Effector CD8-positive, alpha-beta T cell (primary cell): ENCODE measurements around the gene DNM3.

ENCODE experiments used
- DNase-seq: peaks from one replicate; lab custom pipeline; 2025; lab: John Stamatoyannopoulos, UW

The DNM3 gene

DNA sequence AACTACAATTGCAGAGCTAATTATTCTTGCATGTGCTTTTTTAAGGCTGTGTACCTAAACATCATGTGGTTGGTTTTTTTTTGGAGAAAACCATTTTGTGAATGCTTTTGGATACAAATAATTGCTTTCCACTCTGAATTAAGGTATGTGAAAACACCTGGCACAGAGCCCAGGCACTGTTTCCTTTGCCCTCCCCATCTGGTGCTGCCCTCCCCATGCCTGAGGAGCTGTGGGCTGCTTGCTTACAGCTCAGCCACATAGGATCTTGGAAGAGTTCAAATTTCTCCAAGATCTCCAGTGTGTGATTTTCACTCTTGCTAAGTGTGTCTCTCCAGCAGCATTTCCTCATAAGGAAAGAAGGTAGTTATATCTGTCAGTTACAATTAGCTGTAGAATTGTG is 27.8 kb downstream of the DNM3 start:
- no peak for DNase-seq

DNA sequence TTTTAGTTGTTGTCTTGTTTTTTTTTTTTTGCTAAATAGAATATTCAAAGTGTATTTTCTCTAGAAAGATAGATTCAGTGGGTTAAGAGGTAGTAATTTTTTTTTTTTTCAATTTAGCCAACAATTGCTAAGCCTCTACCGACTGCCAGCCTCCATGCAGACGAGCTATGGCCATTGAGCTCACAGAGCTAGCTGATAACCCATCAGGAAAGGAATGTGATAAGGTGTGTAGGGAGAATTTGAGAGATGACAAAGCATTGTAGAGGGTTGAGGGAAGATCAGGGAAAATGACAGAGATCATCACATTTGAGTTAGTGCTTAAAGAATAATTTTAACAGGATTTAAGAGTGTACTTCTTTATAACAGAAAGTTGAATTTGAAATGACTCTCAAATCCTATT is 30.6 kb downstream of the DNM3 start:
- DNase-seq: no peak

DNA sequence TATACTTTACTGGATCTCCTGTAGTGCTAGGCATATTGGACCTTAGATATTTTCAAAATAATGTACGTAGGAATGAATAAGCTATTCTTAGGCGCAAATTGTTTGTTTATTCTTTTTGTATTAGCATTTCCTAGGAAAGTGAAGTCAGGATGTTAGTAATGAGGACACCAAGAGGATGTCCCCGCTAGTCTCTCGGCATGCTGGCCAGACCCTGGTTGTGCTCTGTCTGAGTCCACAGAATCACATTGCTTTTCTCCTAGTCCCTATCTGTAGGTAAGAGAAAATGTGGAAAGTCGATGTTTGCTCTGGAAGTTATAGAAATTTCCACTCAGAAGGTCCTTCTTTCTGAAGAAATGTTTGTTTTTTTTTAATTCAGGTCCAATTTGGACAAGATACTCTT is 31.1 kb downstream of the DNM3 start:
- DNase-seq: no peak

DNA sequence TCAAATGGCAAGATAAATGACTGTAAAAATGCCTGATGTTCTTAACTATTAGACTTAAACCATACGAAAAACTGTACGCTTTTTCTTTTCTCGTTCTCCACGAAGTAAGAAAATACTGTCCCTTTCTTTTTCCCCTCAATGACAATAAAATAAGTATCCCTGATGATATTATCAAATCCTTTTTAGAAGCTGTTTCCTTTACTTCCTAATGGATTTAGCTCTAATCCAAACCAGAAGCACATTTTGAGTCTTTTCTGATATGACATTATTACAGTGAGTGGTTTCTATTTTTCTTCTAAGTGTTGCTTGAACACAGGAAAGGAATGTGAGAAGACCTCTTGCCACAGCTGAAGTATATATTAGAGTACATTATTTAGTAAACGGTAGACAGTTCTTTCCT is 32.4 kb downstream of the DNM3 start:
- DNase-seq: no peak

DNA sequence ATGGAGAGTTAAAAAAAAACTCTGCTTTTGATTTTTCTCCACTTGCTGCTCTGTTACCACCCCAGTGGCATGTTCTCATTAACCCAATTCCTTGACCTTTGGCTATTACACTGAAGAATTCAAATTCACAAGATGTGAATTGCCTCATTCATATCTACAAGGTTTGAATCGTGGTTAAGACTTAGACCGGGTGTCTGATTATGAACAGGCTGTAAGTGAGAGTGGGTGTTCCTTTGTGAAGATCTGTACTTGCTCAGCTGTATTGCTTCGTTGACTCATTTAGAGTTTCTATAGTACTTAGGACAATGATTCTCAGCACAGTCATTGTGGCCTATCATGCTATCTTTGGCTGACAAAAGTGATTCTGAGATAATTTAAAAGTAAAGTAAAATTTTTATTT is 36.4 kb downstream of the DNM3 start:
- no peak for DNase-seq

DNA sequence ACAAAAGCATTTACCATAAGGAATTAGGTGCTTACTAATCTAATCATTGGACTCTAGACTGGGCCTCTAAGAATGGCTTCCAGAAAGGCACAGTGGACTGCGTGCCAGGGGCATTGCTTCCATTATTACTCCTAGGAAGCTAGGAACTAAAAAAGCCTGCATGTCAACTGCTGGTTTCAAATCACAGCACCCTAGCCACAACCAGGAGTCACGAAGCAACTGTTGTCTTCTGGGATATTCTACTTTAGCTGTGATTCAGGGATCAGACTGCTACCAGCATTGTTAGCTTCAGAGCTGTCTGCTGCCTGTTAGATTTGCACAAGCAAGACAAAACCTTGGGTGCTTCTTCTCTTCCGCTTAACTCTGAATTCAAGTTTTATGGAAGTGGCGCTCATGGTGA is 38.3 kb downstream of the DNM3 start:
- DNase-seq: no peak

DNA sequence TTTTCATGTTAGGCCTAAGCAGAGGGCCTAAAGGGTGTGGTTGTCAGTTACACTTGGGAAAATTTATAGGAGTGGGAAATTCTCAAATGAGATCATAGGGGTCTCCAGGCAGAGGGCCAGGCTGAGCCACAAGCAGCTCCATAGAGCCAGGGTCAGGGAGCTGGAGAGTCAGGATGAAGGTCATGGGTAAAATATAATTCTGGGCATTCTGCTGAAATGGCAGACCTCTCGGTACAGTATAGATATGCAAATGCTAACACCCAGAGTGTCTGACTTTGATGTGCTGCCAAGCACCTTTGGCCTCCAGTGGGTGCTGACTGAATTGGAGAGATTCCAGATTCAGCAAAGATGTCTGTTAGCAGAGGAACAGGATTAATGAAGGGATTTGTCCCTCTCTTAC is 40.1 kb downstream of the DNM3 start:
- DNase-seq: no peak

DNA sequence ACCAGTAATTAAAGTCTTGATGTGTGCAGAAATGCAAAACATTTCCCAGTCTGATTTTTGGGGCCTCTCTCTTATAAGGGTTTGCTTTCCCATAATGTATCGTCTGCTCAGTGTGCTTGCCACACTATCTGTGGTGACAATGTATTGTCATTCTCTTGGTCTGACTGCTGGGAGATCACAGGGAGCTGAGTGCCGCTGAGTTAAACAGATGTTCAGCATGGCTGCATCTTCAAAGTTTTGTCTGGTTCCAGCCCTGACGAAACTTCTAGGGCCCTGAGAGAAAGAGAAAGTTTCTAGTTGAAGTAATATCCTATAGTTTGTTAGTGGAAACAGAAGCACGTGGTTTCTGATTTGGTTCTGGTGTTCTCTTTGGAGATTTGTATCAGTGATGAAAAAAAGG is 42.6 kb downstream of the DNM3 start:
- no peak for DNase-seq

DNA sequence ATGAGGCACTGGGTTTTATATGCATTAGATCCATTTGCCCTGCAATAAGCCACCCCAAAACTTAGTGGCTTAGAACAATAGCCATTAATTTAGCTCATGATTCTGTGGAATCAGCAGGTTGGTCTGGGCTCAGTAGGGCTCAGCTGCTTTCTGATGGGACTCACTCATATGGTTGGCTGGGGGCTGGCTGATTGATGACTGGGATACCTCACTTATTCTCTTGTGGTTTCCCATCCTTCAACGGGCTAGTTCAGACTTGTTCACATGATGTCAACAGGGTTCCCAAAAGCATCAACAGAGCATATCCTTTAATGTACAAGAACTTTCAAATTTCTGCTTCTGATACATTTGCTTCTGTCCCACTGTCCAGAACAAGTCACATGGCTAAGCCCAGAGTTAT is 43.2 kb downstream of the DNM3 start:
- no peak for DNase-seq

DNA sequence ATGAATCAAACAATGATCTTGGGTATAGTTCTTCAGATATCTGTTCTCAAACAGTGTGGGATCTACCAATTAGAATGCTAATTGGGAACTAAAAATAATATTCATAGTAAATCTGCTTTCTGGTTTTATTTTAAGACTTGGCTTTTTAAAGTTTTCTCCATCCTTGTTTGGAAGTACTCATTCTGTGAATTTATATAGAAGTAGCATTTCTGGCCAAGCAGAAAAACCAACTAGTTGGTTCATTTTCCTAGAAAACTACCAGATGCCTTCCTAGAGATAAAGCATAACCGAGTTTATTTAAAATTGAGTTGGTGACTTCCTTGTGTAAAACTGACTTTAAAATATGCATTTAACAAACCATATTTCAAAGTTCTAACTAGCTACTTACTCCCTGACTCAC is 48.8 kb downstream of the DNM3 start:
- DNase-seq: no peak

DNA sequence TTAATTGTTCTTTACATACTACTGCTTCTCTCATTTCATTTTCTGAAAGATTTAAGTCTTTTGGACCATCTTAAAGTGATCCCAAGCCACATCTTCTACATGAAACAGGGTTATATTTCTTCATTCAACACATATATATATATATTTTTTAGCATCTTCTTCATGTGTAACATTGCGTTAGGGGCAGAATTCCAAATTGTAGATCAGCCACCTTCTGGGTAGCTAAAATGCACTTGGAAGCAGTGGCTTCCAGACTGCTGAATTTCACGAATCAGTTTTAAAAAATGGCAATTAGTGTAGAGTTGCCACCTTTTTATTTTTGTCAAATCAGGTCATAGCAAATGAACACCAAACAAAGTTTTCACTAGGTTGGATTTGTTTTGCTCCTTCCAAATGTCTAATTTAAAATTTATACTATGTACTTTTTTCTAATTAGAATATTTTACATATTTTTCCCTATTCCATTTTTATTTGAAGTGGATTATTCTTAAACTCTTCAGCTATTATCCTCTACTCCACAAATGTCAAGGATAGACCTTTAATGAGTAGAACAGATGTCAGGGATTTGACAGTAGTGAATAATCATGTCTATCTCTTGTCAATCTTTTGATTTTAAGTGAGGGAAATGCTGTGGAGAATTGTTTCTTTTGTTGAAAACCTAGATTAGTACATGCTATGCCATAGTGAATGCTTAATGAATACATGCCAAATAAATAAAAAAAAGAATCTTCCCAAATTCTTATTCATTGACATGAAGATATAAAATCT is 55.8 kb downstream of the DNM3 start:
- DNase-seq: no peak

DNA sequence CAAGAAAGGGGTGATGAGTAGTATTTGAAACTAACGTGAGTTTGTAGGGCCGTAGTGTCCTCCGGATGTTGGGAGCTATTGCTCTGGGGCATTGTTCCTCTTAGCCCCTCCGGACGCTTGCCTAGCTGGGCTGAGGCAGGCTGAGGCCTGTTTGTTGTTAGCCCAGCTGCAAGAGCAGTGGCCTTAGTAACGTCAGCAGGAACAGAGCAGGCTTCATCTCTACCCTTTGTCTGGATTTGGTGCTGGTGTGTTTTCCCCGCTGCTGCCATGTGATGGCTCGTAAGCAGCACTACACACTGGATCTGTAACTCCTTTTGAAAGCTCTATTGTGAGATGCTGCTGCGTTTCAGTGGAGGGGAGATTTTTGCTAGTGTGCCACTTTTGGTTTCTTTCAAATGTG is 57.6 kb downstream of the DNM3 start:
- DNase-seq: no peak

DNA sequence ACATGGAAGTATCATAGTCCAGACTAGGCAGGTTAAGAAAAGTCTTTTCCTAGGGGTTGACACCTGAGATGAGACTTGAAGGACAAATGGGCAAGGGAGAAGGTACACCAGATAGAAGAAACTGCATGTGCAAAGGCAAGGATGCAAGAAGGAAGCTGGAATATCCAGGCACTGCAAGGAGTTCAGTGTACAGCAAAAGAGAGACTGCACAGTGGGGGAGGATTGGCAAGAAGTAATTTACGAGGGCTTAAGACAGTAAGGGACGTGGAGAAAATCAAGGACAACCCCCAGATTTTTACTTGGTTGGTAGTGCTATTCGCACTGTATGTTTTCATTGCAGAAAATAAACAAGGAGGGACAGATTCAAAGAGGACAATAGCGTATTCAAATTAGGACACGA is 58.5 kb downstream of the DNM3 start:
- no peak for DNase-seq

DNA sequence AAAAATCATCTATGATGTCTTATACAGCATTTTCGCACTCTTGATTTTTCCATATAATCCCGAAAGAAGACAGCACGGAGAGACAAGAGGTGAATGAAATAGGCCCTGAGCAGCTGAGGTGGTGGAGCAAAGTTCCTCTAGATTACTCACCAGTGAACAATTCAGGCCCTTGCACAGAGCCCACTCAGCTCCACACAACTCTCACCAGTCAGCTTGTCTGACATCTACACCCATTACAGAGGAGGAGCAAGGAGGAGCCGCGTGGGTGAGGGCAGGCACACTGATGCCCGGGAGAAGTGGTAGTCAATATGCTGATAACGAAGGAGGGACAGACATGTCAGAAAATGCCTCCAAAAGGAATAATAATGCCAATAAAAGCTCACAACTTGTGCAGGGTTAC is 59.9 kb downstream of the DNM3 start:
- DNase-seq: no peak

DNA sequence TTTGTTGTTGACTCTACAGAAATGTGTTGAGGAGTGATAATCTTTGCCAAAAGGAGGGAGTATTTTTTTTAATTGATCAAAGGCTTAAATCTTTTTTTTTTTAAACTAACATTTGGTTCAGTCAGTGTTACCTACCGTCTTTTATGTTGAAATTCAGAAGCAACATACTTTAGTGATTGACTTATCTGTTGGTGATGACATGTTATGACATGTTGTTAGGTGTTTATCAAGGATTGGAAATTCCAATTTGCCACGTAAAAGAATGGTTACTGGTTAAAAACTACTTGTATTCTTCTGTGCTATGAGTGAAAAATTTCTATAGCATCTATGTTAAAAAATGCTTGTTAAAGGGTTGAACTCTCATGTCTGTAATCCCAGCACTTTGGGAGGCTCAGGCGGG is 61.2 kb downstream of the DNM3 start:
- no peak for DNase-seq

DNA sequence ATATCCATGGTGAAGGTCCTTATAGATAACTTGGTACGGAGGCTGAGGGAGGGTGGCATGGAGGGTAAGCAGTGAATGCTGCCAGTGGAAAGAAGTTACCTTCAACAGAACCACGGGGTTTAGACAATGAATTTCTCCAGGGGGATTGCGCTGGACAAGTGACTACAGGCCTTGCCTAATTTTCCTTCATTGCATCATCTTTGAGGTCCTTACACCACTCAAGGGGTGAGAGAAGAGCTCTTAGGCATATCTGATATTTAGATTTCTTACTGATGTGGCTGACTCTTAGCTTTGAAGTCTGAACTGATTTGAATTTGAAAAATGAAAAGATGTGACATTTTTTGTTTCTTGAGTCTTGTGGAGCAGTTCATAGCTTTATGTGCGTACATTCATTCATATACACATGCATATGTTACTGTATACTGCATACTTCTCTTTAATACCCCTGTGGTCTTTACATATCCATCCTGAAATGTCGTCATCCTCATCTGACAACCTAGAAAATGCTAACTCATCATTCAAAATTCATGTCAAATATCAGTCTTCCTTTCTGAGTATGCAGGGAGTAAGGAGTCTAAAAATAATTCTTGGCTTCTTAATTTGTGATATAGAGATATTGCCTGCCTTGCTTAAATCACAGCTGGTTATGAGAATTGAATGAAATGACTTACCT is 63.6 kb downstream of the DNM3 start:
- DNase-seq: no peak

DNA sequence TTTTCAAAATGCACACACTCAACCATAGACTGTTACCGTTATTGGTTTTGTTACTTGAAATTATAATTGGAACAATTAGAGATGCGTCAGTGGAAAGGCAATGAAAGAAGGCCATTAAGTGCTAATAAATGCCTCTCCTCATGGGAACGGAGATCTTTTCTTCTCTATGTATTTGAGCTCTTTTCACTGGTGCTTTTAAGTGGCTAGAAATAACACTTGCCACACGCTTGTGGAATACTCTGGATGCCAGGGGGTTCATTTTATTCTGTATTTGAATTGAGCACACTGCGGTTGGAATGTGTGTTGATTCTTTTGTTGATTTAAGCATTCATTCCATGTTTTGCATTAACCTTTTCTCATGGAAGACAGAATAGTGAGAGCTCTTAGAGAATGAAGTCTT is 68.4 kb downstream of the DNM3 start:
- DNase-seq: no peak

DNA sequence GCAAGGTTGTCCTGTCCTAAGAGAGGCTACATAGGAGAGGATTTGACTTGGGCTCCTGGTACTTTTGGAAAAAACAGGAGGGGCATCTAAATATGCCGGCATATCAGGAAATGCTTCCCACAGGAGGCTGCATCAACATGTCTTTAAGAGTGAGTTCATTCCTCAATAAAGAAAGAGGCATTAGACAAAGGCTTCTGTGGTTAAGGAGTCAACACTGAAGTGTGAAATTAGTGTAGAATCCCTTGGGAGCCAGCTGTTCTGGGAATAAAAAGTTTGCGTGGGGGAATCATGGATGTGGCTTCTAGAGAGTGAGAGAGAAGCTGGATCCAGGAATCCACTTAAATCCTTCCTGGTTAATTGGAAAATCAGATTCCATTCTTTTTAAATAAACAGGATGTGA is 69.5 kb downstream of the DNM3 start:
- no peak for DNase-seq

DNA sequence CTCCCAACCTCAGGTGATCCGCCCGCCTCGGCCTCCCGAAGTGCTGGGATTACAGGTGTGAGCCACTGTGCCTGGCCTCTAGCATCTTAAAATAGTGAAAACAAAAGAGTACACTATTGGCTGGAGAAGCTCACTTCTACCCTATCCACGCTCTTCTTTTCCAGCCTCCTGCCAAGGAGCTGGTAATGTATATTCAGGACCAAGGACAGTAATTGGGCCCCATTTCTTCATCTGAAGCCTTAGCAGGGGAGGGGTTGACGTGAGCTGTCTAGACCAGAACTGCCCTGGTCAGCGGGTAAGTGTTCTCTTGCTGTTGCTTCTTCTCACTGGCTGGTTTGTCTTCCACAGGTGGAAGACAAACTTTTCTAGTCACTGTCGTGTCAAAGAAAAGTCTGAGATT is 70.2 kb downstream of the DNM3 start:
- no peak for DNase-seq

DNA sequence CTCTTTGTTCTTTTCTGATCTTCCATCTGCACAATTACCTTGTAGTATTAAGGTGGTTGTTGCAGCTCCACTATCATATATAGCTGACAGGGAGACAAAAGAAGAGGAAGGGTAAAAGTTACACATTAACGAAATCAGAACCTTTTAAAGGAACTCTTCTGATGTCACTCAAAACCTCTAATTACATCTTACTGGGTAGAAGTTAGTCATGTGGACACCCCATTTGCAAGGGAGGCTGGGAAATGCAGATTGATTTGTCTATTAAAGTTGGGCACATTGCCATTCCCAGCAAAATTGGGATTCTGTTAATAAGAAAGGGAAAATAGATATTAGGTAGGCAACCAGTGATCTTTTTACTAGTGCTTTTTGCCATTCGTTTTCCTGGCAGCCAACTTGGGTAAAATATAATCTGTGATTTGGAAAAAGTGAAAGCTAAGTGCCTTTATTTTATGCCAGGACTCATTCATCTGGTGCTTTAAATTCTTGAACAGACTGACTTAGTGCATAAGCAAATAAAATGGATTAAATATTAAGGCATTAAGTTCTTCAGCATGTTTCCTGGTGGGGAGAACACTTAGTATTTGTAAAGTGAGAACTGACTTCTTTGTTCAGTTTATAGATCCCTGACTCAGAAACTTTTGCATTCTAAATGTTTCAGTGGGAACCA is 71.3 kb downstream of the DNM3 start:
- no peak for DNase-seq

DNA sequence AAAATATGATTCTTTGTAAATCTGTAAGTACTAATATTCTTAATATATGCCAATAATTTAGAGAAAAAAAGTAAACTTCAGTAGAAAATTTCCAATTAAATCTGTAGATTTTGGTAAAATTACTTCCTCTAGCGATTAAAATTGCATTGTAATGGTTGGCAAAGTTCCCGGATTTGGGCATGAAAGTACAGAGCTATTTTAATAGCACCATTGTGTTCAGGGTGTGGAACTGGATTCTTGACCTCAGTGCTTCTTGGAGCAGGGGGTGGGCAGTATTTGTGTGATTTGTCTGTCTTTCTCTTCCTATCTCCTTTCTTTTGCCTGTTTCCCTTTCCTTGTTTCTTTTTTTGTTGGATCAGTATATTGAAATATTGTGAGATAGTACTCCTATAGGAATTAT is 72.1 kb downstream of the DNM3 start:
- no peak for DNase-seq

DNA sequence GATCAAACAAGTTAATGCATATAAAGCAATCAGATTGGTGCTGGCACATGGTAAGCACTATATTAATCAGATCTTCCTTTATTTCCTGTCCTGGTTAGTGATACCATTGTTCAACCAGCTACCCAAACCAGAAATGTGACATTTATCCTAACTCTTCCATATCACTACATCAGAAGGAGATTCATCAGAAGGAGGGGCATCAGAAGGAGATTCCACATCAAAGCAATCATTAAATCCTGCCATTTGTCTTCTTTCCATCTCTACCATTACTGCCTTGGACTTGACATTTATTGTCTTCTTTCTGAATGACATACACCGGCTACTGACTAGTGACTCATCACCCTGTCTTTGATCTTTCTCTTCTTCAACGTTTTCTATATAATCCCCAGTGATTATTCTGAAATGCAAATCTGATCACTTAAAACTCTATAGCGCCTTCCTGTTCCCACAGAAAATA is 75.0 kb downstream of the DNM3 start:
- no peak for DNase-seq

DNA sequence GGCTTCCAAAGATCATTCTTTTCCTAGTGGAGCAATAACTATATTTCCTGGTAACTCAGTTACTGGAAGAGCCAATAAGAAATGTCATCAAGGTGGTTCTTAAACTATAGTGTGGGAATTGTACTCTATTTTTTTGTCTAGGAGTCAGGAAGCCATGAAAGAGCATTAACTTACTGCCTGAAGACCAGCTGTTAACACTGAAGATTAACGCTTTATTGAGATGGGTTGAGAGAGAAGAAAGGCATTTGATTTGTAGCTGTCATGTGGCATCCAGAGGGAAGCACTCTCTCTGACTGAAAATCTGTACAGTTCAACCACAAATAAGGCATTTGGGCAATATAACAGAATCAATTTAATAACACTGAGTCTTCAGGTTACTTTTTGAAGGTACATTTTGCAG is 76.0 kb downstream of the DNM3 start:
- DNase-seq: no peak
